GM19035 (cell line): ENCODE data around the gene PCDHB7.
"Not testable (repeated sequence)": the region's sequence is repeated elsewhere in the genome, so short reads cannot be mapped to it uniquely, and the experiment has no call there.

ENCODE experiments used
- ATAC-seq: cut with Tn5 transposase; IDR thresholded peaks from one replicate; pipeline ENCODE4 v1.9.1; 2021; ENCODE audit not compliant: unreplicated experiment

The PCDHB7 gene

DNA sequence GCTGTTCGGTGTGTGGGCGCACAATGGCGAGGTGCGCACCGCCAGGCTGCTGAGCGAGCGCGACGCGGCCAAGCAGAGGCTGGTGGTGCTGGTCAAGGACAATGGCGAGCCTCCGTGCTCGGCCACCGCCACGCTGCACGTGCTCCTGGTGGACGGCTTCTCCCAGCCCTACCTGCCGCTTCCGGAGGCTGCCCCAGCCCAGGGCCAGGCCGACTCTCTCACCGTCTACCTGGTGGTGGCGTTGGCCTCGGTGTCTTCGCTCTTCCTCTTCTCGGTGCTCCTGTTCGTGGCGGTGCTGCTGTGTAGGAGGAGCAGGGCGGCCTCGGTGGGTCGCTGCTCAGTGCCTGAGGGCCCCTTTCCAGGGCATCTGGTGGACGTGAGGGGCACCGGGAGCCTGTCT lies 7.4 kb downstream of the PCDHB7 start:
- not testable (repeated sequence) for ATAC-seq

DNA sequence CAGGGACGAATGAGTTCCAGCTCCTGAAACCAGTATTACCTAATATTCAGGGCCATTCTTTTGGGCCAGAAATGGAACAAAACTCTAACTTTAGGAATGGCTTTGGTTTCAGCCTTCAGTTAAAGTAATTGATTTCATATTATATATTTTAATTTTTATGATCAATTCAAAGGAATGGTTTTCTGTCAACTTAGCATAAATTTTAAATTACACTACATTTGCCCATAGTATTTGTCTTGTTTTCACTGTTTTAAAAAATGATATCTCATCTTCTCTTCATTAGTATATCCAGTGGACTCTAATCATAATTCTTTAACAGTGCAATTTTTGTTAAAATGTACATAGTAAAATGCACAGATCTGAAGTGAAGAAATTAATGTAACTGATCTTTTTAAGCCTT lies 7.9 kb downstream of the PCDHB7 start:
- ATAC-seq, result no peak

DNA sequence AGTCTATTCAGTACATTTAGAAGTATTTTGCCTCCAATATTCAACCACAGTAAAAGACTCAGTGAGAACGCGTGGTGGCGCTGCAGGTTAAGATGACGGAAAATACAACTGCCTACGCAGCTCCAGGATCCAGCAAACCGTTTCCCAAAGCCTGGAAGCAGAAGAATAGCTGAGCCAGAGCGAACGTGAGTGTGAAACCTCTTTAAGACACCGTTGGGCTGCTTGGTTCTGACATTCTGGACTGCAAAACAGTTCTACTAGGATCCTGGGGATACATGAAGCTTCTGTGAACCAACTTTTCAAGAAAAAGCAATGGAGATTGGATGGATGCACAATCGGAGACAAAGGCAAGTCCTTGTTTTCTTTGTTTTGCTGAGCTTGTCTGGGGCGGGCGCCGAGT lies 9.8 kb downstream of the PCDHB7 start, which contains the start of gene PCDHB16:
Gene PCDHB16, plus strand, starts transcription at position 140 of the 400 bp plus-strand sequence. Its CDS starts 173 bp downstream, at position 313.
- ATAC-seq, result no peak

DNA sequence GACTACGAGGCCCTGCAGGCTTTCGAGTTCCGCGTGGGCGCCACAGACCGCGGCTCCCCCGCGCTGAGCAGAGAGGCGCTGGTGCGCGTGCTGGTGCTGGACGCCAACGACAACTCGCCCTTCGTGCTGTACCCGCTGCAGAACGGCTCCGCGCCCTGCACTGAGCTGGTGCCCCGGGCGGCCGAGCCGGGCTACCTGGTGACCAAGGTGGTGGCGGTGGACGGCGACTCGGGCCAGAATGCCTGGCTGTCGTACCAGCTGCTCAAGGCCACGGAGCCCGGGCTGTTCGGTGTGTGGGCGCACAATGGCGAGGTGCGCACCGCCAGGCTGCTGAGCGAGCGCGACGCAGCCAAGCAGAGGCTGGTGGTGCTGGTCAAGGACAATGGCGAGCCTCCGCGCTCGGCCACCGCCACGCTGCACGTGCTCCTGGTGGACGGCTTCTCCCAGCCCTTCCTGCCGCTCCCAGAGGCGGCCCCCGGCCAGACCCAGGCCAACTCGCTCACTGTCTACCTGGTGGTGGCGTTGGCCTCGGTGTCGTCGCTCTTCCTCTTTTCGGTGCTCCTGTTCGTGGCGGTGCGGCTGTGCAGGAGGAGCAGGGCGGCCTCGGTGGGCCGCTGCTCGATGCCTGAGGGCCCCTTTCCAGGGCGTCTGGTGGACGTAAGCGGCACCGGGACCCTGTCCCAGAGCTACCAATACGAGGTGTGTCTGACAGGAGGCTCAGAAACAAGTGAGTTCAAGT lies 11.8 kb downstream of the PCDHB7 start:
- ATAC-seq, result not testable (repeated sequence)

DNA sequence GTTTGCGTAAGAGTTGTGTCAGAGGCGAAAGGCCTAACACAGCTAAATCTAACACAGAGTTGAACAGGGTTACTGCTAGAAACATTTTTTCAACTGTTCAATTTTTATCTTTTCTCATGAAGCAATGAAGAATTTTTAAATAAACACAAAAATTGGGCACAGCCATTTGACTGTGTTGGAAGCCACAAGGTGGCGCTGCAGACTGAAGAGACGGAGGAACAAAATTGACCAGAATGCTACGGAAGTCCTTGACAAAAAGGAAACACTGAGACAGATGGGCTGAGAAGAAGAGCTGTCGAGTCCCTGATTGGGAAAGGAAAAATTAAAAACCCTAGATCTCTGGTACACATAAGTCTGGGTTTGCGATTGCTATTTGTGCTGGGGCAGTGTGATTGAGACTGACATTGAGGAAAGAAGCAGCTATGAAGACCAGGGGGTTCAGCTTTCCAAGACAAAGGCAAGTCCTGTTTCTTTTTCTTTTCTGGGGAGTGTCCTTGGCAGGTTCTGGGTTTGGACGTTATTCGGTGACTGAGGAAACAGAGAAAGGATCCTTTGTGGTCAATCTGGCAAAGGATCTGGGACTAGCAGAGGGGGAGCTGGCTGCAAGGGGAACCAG lies 14.6 kb downstream of the PCDHB7 start, which contains the start of gene PCDHB9:
Gene PCDHB9, plus strand, starts transcription at position 265 of the 616 bp plus-strand sequence. Its CDS starts 158 bp downstream, at position 423.
- no peak for ATAC-seq

DNA sequence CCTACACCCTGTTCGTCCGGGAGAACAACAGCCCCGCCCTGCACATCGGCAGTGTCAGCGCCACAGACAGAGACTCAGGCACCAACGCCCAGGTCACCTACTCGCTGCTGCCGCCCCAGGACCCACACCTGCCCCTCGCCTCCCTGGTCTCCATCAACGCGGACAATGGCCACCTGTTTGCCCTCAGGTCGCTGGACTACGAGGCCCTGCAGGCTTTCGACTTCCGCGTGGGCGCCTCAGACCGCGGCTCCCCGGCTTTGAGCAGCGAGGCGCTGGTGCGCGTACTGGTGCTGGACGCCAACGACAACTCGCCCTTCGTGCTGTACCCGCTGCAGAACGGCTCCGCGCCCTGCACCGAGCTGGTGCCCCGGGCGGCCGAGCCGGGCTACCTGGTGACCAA lies 16.2 kb downstream of the PCDHB7 start:
- not testable (repeated sequence) for ATAC-seq

DNA sequence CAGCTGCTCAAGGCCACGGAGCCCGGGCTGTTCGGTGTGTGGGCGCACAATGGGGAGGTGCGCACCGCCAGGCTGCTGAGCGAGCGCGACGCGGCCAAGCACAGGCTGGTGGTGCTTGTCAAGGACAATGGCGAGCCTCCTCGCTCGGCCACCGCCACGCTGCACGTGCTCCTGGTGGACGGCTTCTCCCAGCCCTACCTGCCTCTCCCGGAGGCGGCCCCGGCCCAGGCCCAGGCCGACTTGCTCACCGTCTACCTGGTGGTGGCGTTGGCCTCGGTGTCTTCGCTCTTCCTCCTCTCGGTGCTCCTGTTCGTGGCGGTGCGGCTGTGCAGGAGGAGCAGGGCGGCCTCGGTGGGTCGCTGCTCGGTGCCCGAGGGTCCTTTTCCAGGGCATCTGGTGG lies 16.7 kb downstream of the PCDHB7 start:
- not testable (repeated sequence) for ATAC-seq

DNA sequence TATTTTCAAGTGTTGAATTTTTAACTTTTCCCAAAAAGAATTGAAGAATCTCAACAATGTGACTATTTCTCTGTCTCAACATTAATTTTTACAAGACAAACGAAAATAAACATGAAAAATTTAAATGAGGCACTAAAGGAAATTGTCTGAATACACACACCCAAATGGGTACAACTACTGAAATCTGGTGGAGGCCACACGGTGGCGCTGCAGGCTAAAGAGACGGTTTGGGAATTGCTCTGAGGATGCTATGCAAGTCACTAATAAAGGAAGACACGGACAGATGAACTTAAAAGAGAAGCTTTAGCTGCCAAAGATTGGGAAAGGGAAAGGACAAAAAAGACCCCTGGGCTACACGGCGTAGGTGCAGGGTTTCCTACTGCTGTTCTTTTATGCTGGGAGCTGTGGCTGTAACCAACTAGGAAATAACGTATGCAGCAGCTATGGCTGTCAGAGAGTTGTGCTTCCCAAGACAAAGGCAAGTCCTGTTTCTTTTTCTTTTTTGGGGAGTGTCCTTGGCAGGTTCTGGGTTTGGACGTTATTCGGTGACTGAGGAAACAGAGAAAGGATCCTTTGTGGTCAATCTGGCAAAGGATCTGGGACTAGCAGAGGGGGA lies 19.8 kb downstream of the PCDHB7 start, which contains the start of gene PCDHB10:
Gene PCDHB10, plus strand, starts transcription at position 244 of the 616 bp plus-strand sequence. Its CDS starts 200 bp downstream, at position 444.
- no peak for ATAC-seq

DNA sequence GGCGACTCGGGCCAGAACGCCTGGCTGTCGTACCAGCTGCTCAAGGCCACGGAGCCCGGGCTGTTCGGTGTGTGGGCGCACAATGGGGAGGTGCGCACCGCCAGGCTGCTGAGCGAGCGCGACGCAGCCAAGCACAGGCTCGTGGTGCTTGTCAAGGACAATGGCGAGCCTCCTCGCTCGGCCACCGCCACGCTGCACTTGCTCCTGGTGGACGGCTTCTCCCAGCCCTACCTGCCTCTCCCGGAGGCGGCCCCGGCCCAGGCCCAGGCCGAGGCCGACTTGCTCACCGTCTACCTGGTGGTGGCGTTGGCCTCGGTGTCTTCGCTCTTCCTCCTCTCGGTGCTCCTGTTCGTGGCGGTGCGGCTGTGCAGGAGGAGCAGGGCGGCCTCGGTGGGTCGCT lies 21.9 kb downstream of the PCDHB7 start:
- ATAC-seq, result not testable (repeated sequence)

DNA sequence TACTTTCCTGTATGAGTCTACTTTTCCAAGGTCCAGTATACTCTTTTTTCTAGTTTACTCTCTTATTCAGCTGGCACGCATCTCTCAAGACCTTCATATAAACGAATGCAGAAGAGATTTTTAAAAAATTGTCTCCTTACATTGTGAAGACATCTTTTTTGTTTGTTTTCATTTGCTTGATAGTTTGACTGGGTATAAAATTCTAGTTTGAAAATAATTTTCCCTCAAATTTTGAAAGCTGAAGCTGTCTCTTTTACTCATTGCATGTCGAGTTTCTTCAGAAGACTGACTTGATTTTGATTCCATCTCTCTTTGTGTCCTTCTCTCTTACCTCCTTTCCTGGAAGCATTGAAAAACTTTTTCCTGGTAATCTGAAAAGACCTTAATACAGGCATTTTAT lies 23.9 kb downstream of the PCDHB7 start:
- ATAC-seq, result no peak

DNA sequence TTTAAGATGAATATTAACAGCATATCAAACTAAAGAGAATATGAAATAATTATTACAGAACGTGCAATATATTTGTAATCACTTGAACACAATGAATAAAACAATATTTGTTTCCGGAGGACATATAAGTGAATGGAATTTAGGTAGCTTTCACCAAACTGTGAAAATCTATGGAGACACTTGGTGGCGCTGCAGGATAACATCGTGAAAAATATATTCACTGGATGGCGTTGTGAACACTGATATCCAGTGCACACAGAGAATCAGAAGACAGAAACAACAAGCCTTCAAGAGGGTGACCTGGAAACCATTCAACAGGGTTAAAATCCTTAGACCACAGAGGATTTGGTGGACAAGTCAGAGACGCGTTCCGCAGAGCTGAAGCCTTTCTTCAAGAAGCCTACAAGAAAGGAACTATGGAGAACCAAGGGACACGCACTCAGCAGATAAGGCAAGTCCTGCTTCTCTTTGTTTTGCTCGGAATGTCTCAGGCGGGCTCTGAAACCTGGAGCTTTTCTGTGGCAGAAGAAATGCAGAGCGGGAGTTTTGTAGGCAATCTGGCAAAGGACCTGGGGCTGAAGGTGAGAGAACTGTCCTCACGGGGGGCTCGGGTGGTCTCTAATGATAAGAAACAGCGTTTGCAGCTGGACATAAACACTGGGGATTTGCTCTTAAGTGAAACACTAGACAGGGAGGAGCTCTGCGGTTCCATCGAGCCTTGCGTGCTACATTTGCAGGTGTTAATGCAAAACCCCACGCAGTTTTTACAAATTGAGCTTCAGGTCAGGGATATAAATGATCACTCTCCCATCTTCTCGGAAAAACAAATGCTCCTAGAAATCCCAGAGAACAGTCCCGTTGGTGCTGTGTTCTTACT lies 27.2 kb downstream of the PCDHB7 start, which contains the start of gene PCDHB11:
Gene PCDHB11, plus strand, starts transcription at position 269 of the 877 bp plus-strand sequence. Its CDS starts 148 bp downstream, at position 417.
- ATAC-seq, result no peak

DNA sequence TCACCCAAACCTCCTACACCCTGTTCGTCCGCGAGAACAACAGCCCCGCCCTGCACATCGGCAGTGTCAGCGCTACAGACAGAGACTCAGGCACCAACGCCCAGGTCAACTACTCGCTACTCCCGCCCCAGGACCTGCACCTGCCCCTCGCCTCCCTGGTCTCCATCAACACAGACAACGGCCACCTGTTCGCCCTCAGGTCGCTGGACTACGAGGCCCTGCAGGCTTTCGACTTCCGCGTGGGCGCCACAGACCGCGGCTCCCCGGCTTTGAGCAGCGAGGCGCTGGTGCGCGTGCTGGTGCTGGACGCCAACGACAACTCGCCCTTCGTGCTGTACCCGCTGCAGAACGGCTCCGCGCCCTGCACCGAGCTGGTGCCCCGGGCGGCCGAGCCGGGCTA lies 28.7 kb downstream of the PCDHB7 start:
- ATAC-seq, result not testable (repeated sequence)

DNA sequence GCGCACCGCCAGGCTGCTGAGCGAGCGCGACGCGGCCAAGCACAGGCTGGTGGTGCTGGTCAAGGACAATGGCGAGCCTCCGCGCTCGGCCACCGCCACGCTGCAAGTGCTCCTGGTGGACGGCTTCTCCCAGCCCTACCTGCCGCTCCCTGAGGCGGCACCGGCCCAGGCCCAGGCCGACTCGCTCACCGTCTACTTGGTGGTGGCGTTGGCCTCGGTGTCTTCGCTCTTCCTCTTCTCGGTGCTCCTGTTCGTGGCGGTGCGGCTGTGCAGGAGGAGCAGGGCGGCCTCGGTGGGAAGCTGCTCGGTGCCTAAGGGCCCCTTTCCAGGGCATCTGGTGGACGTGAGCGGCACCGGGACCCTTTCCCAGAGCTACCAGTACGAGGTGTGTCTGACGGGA lies 29.2 kb downstream of the PCDHB7 start:
- not testable (repeated sequence) for ATAC-seq

DNA sequence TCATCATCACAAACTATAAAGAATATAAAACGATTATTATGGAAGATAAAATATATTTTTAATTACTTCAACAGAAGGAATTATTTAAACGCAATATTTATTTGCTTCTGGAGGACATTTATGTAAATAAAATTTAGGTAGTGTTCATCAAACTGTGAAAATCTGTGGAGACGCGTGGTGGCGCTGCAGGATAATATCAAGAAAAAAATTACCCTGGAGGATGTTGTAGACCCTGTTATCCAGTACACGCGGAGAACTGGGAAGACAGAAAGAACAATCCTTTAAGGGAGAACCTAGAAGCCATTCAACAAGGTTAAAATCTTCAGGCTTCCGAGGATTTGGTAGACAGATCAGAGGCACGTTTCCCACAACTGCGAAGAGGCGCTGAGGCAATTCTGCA lies 36.0 kb downstream of the PCDHB7 start, which contains the start of gene PCDHB12:
Gene PCDHB12, plus strand, starts transcription at position 242 of the 400 bp plus-strand sequence. CDS start 189 bp downstream, outside the sequence.
- ATAC-seq, result no peak

DNA sequence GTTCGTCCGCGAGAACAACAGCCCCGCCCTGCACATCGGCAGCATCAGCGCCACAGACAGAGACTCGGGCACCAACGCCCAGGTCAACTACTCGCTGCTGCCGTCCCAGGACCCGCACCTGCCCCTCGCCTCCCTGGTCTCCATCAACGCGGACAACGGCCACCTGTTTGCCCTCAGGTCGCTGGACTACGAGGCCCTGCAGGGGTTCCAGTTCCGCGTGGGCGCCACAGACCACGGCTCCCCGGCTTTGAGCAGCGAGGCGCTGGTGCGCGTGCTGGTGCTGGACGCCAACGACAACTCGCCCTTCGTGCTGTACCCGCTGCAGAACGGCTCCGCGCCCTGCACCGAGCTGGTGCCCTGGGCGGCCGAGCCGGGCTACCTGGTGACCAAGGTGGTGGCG lies 37.8 kb downstream of the PCDHB7 start:
- ATAC-seq, result not testable (repeated sequence)

DNA sequence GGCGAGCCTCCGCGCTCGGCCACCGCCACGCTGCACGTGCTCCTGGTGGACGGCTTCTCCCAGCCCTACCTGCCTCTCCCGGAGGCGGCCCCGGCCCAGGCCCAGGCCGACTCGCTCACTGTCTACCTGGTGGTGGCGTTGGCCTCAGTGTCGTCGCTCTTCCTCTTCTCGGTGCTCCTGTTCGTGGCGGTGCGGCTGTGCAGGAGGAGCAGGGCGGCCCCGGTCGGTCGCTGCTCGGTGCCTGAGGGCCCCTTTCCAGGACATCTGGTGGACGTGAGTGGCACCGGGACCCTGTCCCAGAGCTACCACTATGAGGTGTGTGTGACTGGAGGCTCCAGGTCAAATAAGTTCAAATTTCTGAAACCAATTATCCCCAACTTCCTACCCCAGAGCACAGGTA lies 38.4 kb downstream of the PCDHB7 start:
- not testable (repeated sequence) for ATAC-seq

DNA sequence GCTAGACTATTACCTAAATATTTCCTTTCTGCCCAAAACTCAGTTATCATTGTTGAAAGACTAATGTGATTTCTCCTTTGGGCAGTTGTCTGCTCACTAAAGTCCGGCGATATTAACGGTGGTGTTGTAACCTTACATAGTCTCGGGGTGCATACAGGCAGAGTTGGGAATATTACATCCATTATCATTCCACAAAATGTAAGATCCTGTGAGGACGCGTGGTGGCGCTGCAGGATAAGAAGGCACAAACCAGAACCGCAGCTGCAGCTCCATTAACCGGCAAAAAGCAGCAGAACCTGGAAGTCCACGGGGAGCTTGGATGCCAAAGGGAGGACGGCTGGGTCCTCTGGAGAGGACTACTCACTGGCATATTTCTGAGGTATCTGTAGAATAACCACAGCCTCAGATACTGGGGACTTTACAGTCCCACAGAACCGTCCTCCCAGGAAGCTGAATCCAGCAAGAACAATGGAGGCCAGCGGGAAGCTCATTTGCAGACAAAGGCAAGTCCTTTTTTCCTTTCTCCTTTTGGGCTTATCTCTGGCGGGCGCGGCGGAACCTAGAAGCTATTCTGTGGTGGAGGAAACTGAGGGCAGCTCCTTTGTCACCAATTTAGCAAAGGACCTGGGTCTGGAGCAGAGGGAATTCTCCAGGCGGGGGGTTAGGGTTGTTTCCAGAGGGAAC lies 41.4 kb downstream of the PCDHB7 start, which contains the start of gene PCDHB13:
Gene PCDHB13, plus strand, starts transcription at position 264 of the 684 bp plus-strand sequence. Its CDS starts 205 bp downstream, at position 469.
- ATAC-seq, result not testable (repeated sequence)

DNA sequence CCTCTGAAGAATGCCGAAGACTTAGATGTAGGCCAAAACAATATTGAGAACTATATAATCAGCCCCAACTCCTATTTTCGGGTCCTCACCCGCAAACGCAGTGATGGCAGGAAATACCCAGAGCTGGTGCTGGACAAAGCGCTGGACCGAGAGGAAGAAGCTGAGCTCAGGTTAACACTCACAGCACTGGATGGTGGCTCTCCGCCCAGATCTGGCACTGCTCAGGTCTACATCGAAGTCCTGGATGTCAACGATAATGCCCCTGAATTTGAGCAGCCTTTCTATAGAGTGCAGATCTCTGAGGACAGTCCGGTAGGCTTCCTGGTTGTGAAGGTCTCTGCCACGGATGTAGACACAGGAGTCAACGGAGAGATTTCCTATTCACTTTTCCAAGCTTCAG lies 42.1 kb downstream of the PCDHB7 start:
- not testable (repeated sequence) for ATAC-seq

DNA sequence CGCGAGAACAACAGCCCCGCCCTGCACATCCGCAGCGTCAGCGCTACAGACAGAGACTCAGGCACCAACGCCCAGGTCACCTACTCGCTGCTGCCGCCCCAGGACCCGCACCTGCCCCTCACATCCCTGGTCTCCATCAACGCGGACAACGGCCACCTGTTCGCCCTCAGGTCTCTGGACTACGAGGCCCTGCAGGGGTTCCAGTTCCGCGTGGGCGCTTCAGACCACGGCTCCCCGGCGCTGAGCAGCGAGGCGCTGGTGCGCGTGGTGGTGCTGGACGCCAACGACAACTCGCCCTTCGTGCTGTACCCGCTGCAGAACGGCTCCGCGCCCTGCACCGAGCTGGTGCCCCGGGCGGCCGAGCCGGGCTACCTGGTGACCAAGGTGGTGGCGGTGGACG lies 43.1 kb downstream of the PCDHB7 start:
- not testable (repeated sequence) for ATAC-seq

DNA sequence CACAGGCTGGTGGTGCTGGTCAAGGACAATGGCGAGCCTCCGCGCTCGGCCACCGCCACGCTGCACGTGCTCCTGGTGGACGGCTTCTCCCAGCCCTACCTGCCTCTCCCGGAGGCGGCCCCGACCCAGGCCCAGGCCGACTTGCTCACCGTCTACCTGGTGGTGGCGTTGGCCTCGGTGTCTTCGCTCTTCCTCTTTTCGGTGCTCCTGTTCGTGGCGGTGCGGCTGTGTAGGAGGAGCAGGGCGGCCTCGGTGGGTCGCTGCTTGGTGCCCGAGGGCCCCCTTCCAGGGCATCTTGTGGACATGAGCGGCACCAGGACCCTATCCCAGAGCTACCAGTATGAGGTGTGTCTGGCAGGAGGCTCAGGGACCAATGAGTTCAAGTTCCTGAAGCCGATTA lies 43.6 kb downstream of the PCDHB7 start:
- ATAC-seq, result not testable (repeated sequence)
